ENCODE data around the gene LRRK1.

DNA sequence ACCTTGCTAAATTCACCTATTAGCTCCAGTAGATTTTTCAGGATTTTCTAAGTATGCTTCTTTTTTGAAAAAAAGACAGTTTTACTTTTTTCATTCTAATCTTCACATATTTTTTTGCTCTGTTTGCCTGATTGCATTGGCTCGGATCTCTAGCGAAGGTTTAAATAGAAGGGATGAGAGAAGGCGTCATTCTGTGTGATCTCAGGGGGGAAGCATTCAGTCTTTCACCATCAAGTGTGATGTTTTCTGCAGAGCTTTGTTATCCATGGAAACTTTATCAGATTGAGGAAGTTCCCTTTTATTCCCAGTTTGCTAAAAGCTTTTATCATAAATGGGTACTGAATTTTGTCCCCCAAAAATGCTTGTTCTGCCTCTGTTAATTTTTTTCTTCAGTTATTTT lies 120.3 kb downstream of the LRRK1 start:
- TF ChIP-seq, protein P1, sequence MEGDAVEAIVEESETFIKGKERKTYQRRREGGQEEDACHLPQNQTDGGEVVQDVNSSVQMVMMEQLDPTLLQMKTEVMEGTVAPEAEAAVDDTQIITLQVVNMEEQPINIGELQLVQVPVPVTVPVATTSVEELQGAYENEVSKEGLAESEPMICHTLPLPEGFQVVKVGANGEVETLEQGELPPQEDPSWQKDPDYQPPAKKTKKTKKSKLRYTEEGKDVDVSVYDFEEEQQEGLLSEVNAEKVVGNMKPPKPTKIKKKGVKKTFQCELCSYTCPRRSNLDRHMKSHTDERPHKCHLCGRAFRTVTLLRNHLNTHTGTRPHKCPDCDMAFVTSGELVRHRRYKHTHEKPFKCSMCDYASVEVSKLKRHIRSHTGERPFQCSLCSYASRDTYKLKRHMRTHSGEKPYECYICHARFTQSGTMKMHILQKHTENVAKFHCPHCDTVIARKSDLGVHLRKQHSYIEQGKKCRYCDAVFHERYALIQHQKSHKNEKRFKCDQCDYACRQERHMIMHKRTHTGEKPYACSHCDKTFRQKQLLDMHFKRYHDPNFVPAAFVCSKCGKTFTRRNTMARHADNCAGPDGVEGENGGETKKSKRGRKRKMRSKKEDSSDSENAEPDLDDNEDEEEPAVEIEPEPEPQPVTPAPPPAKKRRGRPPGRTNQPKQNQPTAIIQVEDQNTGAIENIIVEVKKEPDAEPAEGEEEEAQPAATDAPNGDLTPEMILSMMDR (IDR thresholded peaks at IDR 0.05), result no peak
- TF ChIP-seq POLR2AphosphoS5 (IDR thresholded peaks at IDR 0.05; ENCODE audit: low read depth, low read length) (no peak), RAD21 (IDR thresholded peaks at IDR 0.05; ENCODE audit: low read length) (no peak), EP300 (IDR thresholded peaks at IDR 0.05; ENCODE audit: borderline replicate concordance in 1 of 2, low read depth in 1 of 2, low read length in 1 of 2) (no peak), TAF1 (IDR thresholded peaks at IDR 0.05; ENCODE audit: borderline replicate concordance, low read depth, low read length) (no peak), MEF2A (IDR thresholded peaks at IDR 0.05; ENCODE audit: borderline replicate concordance, low read depth) (no peak), RFX5 (IDR thresholded peaks at IDR 0.05; ENCODE audit: low read length) (no peak), MXI1 (IDR thresholded peaks at IDR 0.05; ENCODE audit: low read depth, low read length) (no peak)
- TF ChIP-seq, protein P2, sequence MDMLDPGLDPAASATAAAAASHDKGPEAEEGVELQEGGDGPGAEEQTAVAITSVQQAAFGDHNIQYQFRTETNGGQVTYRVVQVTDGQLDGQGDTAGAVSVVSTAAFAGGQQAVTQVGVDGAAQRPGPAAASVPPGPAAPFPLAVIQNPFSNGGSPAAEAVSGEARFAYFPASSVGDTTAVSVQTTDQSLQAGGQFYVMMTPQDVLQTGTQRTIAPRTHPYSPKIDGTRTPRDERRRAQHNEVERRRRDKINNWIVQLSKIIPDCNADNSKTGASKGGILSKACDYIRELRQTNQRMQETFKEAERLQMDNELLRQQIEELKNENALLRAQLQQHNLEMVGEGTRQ (IDR thresholded peaks at IDR 0.05; ENCODE audit: borderline replicate concordance, low read depth, low read length), result no peak
- TF ChIP-seq, protein P3, sequence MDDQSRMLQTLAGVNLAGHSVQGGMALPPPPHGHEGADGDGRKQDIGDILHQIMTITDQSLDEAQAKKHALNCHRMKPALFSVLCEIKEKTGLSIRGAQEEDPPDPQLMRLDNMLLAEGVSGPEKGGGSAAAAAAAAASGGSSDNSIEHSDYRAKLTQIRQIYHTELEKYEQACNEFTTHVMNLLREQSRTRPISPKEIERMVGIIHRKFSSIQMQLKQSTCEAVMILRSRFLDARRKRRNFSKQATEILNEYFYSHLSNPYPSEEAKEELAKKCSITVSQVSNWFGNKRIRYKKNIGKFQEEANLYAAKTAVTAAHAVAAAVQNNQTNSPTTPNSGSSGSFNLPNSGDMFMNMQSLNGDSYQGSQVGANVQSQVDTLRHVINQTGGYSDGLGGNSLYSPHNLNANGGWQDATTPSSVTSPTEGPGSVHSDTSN (IDR thresholded peaks at IDR 0.05), result no peak
